ENCODE measurements around the gene MAP4K3. TPM values are rescaled to one million over a fixed set of nuclear protein-coding genes. Genes with fewer than 3 reads are reported as not detected.

Gene MAP4K3
- polyA plus RNA-seq, 3 donors = 64.1 to 82.8 (median 77.3) TPM

GRCh38 chr2:39419282-39420223 lies 17.5 kb downstream of the MAP4K3 start:
- no peak for DNase-seq (ENCODE audit: extremely low read depth in 1 of 11, low read depth in 9 of 11, low spot score in 4 of 11)

GRCh38 chr2:39418491-39418890 lies 18.6 kb downstream of the MAP4K3 start:
- no peak for DNase-seq (ENCODE audit: extremely low read depth in 1 of 11, low read depth in 9 of 11, low spot score in 4 of 11)

- no peak for DNase-seq (ENCODE audit: extremely low read depth in 1 of 11, low read depth in 9 of 11, low spot score in 4 of 11)
Measured at GRCh38 chr2:39416140-39416539, 20.9 kb downstream of the MAP4K3 start.

- DNase-seq (ENCODE audit: extremely low read depth in 1 of 11, low read depth in 9 of 11, low spot score in 4 of 11) = no peak
Measured at GRCh38 chr2:39413063-39413737, 23.9 kb downstream of the MAP4K3 start.

GRCh38 chr2:39411181-39411944 lies 25.7 kb downstream of the MAP4K3 start:
- no peak for DNase-seq (ENCODE audit: extremely low read depth in 1 of 11, low read depth in 9 of 11, low spot score in 4 of 11)

GRCh38 chr2:39409697-39410389 lies 27.2 kb downstream of the MAP4K3 start:
- DNase-seq (ENCODE audit: extremely low read depth in 1 of 11, low read depth in 9 of 11, low spot score in 4 of 11) = no peak

GRCh38 chr2:39408351-39409136 lies 28.5 kb downstream of the MAP4K3 start:
- peak in 3 of 11 donors; percentile 11 to 25 (median 22) for DNase-seq (ENCODE audit: extremely low read depth in 1 of 11, low read depth in 9 of 11, low spot score in 4 of 11)

GRCh38 chr2:39407516-39408296 lies 29.4 kb downstream of the MAP4K3 start:
- DNase-seq (ENCODE audit: extremely low read depth in 1 of 11, low read depth in 9 of 11, low spot score in 4 of 11) = peak in 1 of 11 donors; percentile 11

- DNase-seq (ENCODE audit: extremely low read depth in 1 of 11, low read depth in 9 of 11, low spot score in 4 of 11) = no peak
Measured at GRCh38 chr2:39405364-39405763, 31.7 kb downstream of the MAP4K3 start.

GRCh38 chr2:39403311-39403710 lies 33.8 kb downstream of the MAP4K3 start:
- DNase-seq (ENCODE audit: extremely low read depth in 1 of 11, low read depth in 9 of 11, low spot score in 4 of 11) = no peak

- DNase-seq (ENCODE audit: extremely low read depth in 1 of 11, low read depth in 9 of 11, low spot score in 4 of 11) = no peak
Measured at GRCh38 chr2:39401319-39401718, 35.8 kb downstream of the MAP4K3 start.

- no peak for DNase-seq (ENCODE audit: extremely low read depth in 1 of 11, low read depth in 9 of 11, low spot score in 4 of 11)
Measured at GRCh38 chr2:39399570-39399969, 37.5 kb downstream of the MAP4K3 start.

GRCh38 chr2:39395313-39395712 lies 41.8 kb downstream of the MAP4K3 start:
- no peak for DNase-seq (ENCODE audit: extremely low read depth in 1 of 11, low read depth in 9 of 11, low spot score in 4 of 11)

- no peak for DNase-seq (ENCODE audit: extremely low read depth in 1 of 11, low read depth in 9 of 11, low spot score in 4 of 11)
Measured at GRCh38 chr2:39394516-39394961, 42.5 kb downstream of the MAP4K3 start.

GRCh38 chr2:39392672-39393071 lies 44.4 kb downstream of the MAP4K3 start:
- no peak for DNase-seq (ENCODE audit: extremely low read depth in 1 of 11, low read depth in 9 of 11, low spot score in 4 of 11)

- no peak for DNase-seq (ENCODE audit: extremely low read depth in 1 of 11, low read depth in 9 of 11, low spot score in 4 of 11)
Measured at GRCh38 chr2:39390216-39390615, 46.9 kb downstream of the MAP4K3 start.

- no peak for DNase-seq (ENCODE audit: extremely low read depth in 1 of 11, low read depth in 9 of 11, low spot score in 4 of 11)
Measured at GRCh38 chr2:39386064-39386463, 51.0 kb downstream of the MAP4K3 start.

All from renal cortex interstitium (tissue), 11 donors.